NCI-H2196 treated with DMSO at 0.1 percent for 48 hours (cell line): Measurements from ENCODE around the gene ADGRG2.

Experiments
- DNase-seq: peaks from one replicate; lab custom pipeline; 2025; ENCODE audit not compliant: unreplicated experiment; lab: John Stamatoyannopoulos, UW

The ADGRG2 gene

GRCh38 chrX:18964026-18964425 is 158.2 kb downstream of the ADGRG2 start:
- DNase-seq, result no peak

DNA sequence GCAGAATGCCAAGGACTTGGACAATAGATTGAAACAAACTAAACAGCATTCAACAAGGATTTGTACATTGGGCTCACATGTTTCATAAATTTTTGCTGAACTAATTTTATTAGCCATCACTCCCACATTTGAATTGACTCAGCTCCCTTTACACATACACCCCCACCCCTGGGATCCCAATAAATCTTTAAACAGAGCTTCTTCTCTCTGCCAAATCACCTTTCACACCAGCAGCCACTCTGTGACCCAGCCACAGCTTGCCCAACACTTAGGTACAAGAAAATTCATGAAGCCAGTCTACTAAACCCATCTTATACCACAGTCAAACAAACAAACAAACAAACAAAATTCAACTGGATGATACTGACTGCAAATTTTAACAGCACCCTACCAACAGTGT is 159.9 kb downstream of the ADGRG2 start:
- DNase-seq, result no peak

GRCh38 chrX:18961686-18962085 is 160.6 kb downstream of the ADGRG2 start:
- no peak for DNase-seq

DNA sequence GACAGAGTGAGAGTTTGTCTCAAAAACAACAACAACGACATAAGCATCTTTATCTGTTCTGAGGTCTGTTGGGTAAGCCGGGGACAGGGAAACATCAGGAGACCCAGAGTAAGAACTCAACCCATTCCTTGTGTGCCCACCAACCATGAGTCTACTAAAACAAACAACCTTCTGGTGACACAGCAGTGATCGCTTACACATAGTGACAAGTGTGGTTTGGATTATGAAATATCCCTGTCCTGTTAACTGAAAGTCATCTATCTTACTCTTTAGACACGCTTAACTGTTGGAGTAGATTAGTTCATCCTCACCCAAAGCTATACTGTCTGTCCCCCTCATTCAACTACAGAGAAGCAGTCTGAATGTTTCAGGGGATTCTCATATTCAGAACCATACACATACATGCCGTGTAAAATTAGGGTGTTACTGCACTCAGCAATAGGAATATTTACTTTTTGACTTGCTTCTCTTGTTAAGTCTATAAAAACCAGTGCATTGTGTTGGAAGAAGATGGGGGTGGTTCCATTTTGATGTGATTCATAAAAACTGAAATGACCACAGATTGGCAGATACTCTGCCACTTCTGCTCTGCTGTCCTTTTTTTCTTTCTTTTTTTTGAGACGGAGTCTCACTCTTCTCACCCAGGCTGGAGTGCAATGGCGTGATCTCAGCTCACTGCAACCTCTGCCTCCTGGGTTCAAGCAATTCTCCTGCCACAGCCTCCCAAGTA is 165.8 kb downstream of the ADGRG2 start:
- DNase-seq, result no peak

DNA sequence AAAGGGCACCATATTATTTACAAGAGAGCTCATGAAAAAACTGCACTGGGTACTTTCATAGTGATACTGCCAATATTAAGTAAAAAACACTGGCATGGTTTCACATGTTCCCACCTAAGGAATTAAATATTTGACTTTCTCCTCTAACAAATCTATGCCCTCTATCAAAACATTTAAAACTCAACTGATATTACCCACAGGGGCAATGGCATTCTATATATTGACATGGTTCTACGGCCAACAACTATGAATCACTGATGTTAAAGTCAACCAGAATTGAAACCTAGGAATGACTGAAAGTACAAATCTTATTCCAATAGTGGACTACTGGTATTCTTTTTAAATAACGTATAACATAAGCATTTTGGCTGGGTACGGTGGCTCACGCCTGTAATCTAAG is 166.6 kb downstream of the ADGRG2 start:
- no peak for DNase-seq

DNA sequence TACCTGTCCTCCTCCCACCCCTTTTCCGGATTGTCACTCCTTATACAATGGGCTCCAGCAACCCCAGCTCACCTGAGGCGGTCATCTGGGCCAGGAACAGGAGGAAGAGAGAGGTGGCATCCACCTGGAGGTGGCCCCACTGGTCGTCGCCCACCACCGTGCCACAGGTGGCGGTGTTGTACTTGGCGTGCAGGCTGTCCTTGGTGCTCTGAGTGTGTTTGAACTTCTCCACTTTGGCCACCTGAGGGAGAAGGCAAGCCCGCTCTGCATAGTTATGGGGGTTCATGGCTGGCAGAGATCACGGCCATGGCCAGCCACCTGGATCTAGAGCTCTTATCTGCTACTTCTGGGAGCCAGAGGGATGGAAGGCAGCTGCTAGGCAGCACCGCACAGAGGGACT is 171.2 kb downstream of the ADGRG2 start:
- no peak for DNase-seq

- DNase-seq, result no peak
Measured at GRCh38 chrX:18949944-18950301, 172.3 kb downstream of the ADGRG2 start.

DNA sequence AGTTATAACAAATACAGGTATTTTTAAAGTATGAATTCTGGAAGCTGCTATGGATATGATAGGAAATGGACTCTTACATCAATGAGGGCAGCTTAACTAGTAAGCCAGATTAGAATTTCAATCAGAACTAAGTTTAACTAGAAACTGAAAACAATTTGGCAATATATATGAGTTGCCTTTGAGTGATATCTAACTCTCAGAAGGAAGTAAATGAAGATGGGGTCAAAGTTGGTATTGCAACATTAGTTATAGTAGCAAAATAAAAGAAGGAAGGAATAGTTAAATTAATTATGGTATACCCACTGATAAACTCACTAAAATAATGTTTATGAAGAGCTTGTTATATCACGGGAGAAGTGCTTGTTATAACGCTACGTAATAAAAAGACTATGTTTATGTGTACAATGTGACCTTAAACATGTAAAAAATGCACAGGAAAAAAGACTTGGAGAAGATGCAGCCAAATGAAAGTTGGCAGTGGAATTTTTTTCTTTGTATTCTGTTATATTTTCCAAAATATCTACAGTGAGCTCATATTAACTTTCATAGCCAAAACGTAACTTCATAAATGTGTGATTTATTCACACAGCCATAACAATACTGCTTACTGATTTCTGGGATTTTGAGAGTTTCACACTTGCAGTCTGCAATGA is 172.9 kb downstream of the ADGRG2 start:
- no peak for DNase-seq

DNA sequence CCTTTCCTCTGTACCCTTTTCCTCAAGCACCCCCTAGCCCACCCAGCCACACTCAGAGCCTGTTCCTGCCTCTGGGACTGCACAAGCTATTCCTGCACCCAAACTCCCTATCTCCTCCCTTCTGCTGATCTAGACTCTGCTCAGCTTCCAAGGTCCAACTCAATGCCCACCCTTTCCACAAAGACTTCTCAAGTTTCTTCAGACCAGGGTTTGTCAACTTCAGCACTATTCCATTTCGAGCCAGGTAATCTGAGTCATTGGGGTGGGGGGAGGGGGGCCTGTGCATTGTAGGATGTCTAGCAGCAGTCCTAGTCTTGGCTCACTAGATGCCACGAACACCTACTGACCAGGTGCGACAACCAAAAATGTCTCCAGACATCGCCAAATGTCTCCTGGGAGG is 175.7 kb downstream of the ADGRG2 start:
- DNase-seq, result no peak

DNA sequence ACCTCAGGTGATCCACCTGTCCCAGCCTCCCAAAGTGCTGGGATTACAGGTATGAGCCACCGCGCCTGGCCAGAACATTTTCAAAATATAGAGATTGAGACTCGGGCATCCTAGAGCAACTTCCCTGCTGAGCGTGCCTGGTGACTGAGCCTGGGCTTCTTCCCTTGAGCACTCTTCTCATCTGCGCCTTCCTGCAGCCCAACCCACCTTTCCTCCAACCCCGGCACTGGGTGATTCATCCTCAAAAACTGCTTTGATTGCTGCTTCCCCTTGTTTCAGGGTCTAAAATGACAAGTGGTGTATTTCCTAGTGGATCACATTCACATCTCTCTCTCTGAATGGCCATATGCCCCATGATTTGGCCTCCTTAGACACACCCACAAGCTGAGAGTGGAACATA is 176.1 kb downstream of the ADGRG2 start:
- DNase-seq, result no peak

DNA sequence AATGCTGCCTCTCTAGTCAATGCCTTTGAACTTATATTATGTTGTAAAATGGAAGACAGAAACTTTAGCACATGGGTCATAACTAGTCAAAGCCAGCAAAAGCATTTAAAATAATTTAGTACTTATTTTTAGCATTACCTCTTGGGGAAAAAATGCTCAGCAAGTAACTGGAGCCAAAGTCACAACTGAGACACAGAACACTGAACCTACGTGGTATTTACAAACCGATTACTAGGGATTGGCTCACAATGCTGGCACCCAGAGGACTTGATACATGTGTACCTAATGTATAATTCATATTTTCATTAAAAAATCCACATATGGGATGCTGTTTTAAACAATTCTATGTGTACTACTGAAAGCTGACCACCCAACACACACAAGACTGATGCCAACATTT is 176.8 kb downstream of the ADGRG2 start:
- DNase-seq, result no peak

DNA sequence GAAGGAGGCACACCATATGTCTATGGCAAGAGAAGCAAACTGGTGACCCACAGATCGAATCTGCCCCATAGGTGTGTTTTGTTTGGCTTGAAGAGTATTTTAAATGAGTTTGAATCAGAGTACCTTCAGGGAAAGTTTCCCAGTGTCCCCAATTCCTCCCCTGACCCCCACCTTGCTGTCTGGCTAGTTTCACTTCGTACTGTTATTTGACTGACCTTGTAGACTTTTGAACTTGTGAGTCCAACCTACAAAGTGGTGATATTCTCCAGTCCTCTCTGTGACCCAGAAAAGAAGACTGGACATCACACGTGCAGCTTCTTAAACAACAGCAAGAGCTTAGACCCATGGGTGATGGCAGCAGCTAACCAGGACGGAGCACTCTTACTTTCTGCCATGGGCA is 177.8 kb downstream of the ADGRG2 start:
- no peak for DNase-seq

- DNase-seq, result no peak
Measured at GRCh38 chrX:18941896-18942295, 180.4 kb downstream of the ADGRG2 start.
